Stimulated activated CD4-positive, alpha-beta T cell treated with anti-CD3 and anti-CD28 coated beads, Interleukin-1b, Interleukin-23, amount 100 ng/mL, for 1 hour (primary cell): ENCODE data around the gene HS6ST1.

Source experiments
- DNase-seq, 2 donors: peaks; one replicate each; pipeline ENCODE4 v3.0.0-alpha.2; 2020; ENCODE audit warnings: low read depth in 2 of 2

The HS6ST1 gene

DNA sequence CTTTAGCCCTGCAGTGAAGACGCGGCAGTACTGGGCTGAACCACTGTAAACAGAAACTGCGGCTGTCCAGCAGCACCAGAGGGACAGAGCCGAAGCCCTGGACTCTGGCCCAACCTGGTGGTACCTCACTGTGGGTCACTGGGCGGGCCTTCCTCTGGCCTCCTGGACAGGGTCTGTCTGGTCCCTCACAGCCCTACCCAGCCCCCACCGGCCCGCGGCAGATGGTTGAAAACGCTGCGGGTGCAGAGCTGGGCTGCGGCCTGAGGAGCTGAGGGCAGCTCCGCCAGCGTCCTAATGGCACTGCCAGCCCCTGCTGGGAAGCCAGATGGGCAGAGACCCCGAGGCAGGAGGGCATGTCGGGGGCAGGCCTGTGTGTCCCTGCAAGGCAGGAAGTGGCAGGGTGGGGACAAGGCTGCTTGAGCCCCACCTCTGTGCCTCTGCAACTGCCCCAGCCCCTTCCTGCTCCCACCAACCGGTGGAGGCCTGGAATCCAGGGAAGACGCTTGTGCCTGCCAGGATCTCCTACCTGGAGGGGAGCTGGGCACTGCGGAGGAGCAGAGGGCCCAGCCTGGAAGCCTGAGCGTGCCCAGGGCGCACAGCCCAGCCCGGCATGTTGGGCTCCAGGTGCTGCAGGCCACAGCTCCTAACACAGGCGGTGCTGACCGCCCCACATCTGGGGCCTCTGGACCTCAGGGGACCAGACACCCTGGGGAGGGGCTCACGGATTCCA lies 36.3 kb downstream of the HS6ST1 start:
- DNase-seq = no peak

DNA sequence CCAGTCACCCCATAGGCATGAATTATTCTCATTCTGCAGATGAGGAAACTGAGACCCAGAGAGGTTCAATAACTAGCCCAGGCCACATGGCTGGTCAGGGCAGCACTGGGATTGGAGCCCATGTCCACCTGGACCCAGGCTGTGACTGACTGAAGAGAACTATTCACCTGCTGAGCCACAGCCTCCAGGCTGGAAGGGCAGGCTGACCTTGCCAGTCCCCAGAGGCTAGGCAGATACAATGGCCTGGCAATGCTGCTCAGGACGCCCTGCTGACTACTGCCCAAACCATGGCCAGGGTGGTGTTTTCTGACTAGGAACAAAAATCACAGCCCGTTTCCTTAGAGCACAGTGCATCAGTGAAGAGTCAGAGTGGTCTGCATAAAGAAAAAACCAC lies 36.8 kb downstream of the HS6ST1 start:
- DNase-seq = no peak

DNA sequence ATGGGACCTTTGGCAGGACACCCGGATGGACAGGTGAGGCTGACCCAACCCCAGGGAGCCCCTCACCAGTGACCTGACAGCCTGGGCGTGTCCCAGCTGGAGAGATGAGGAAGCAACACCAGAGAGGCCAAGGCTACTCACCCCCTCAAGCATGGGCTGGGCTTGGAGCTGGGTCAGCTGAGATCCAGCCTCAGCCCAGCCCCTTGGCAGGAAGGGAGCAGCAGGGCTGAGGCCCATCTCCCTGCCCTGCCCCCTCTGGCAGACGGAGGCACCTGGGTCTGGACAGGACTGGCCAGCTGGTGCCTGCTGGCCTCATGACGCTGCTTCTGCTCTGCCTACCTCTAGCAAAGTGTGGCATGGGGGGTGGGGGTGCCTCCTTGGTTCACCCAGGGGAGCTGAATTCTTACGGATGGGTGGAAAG lies 37.8 kb downstream of the HS6ST1 start:
- DNase-seq = no peak

DNA sequence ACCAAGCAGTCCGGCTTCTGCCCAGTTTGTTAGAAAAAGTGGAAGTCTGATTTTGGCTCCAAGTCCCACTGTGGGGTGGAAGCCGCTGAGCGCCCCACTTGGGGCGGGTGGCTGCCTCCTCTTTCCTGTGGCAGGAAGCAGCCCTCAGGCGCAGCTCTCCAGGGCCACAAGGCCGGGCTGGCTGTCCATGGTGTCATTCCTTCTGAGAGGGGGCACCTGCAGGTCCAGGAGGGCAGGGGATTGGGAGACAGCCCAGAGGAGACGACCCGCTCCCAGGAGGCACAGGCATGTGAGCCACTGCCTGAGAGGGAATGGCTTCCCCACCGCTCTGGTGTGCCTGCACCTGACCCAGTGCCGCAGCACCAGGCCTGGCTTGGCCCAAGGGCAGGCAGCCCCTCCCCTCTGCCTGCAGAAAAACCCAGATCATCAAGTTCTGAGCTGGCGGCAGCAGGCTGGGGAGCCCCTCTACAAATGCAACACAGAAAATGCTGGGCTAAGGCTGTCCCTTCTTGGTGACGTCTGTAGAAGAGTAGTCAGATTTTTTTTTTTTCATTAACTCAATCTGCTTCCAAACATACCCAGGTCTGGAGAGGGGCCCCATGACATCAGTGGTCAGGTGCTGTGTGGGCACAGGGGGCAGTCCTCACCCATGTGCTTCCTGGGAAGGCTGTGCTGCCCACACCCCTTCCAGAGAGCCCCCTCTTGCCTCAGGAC lies 38.4 kb downstream of the HS6ST1 start:
- DNase-seq = no peak

DNA sequence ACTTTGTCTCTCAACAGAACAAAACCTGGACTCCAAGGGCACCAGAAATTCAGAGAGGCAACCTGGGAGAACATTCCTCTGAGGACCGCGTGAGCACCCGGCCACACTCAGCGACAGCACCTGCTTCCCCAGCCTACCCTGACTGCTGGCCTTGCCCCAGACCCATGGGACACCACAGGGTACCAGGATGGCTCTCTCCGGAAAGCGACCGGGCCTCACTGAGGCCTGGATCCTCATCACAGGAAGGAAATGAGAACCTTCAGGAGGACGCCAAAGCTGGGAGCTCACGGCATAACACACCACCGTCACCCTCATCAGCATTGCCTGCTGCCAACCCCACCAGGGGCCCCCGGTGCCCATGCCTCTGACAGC lies 38.9 kb downstream of the HS6ST1 start:
- no peak for DNase-seq

DNA sequence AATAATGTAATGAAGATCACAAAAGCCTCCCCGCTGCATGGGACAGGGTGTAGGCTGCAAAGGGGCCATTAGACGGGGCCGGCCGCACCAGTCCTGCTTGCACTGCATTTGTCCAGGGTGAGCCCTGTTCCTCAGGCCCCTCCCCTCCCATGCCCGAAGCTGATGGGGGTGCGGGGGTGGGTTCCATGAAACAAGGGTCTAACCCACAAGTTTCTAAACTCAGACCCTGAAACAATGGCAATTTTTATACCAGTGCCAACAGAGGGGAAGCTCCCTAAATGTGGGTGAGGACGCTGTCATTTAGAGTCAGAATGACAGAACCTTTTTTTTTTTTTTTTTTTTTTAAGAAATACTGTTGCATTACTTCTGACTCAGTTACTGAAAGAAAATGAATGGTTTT lies 39.7 kb downstream of the HS6ST1 start:
- DNase-seq = no peak

DNA sequence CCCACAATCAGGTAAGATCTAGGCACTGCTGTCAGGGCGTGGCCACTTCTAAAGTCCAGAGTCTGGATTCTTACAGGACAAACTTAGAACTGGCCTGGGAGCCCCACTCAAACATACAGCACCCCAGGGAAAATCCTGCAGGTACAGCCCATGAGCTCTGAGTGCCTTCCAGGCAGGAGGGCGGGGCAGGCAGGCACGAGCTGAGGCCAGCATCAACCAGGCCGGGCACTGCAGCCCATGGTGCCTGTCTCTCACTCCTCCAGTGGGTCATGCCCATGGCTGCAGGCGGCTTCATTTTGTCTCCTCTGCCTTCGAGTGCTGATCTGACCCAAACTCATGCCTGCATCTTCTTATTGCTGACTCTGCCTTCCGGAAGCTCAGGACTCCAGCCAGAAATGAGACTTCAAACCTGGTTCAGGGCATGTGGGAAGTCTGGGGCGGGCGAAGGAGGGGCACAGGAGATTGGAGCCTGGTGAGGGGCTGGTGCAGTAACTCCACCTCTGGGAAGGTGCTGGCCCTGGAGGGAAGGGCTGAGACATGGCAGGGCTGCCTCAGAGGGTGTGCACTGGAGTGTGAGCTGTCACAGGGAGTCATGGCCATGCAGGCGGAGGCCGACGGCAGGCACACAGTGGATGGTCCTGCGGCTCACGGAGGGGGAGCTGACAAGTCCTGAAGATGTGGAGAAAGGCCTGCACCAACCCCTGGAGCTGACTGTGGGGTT lies 40.5 kb downstream of the HS6ST1 start:
- DNase-seq = no peak

DNA sequence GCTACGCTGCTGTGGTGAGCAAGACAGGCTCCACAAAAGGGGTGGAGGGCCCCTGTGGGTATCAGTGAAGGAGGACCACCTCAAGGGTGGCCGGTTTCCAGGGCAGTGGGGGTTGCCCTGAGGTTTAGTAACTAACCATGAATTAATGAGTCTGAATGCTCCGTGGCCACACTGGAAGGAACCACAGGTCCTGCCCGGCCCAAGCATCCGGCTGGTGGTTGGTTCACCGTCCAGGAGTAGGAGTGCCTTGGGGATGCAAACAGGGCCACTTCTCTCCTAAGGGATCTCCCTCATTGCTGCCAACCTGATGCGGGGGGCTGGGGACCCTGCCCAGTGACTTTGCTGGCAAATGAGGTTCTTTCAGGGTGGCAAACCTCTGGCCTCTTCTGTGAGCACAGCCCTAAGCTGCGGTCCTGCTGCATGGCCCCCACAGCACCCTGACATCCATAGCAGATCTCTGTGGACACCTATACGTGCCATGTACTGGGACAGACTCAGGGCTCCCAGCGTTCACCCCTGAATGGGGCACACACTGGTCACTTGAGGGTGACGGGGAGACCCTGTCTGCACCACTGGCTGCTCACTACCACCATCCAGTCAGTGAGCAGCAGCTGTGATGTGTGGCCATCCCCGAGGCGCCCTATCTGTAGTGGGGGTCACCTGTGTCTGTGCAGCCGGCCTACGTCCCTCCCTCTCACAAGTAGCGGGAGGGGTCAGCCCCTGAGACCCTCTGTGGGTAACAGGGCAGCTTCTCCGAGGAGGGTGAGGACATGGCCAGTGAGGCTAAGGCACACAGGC lies 41.6 kb downstream of the HS6ST1 start:
- no peak for DNase-seq

DNA sequence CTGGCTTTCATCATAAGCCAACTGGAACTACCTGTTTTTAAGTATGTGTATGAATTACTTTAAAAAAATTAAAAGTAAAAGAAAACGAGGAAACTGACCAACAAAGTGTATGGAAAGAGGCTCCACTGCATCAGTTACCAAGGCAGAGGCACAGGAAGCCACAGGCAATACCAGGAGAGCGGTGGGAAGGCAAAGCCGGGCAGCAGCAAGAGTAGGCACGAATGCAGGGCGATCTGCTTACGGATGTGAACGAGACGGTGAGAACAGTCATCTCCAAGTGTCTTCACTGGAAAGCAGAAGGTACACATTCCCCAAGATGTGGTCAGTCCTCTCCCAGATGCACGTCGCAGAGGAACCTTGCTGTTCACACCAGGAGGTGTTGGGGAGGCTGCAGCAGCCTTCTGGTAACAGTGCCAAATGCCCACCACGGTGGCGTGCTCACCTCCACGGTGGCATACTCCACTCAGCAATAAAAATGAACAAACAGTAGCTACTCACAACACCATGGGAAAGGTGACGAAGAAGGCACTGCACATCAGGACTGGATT lies 43.1 kb downstream of the HS6ST1 start:
- no peak for DNase-seq

DNA sequence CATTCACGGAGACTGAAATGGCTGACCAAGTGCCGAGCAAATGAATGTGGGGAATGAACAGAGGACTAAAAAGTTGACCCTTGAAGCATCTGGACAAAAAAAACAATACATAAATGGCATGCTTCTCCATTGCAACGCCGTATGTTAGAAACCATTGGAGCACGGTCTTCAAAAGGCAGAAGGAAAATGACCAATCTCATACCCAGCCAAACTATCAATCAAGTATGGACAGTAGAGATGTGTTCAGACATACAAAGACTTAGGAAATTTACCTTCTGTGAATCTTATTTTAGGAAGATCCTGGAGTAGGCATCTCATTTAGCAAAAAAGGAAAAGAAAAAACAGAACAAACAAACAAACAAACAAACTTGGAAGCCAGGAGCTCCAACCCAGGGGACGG lies 44.5 kb downstream of the HS6ST1 start:
- no peak for DNase-seq

DNA sequence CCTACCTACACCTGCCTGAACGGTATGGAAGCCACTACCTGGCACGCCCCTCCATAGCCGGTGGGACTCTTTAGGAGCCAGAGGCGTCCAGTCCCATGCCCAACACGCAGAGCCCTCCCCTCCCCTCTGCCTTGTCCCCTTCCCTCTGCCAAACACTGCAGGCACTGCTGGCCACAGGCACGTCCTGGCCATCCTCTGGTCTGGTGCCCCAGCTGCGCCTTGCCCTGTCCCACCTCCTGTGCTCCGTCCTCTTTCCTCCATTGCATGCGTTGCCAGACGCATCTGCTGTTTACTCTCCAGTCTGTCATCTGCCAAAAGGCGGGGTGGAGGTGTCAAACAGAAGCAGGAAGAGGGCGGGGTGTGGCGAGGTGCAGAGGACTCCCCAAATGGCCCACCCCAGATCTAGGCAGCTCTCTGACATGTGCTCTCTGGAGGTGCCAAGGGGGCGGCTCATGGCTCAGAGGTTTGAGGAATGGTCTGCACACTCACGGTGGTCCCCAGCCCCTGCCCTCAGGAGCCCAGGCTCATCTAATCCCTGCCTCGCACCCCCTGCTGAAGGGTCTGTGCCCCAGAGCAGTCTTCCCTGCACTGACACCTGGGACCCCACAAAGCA lies 45.1 kb downstream of the HS6ST1 start:
- no peak for DNase-seq

DNA sequence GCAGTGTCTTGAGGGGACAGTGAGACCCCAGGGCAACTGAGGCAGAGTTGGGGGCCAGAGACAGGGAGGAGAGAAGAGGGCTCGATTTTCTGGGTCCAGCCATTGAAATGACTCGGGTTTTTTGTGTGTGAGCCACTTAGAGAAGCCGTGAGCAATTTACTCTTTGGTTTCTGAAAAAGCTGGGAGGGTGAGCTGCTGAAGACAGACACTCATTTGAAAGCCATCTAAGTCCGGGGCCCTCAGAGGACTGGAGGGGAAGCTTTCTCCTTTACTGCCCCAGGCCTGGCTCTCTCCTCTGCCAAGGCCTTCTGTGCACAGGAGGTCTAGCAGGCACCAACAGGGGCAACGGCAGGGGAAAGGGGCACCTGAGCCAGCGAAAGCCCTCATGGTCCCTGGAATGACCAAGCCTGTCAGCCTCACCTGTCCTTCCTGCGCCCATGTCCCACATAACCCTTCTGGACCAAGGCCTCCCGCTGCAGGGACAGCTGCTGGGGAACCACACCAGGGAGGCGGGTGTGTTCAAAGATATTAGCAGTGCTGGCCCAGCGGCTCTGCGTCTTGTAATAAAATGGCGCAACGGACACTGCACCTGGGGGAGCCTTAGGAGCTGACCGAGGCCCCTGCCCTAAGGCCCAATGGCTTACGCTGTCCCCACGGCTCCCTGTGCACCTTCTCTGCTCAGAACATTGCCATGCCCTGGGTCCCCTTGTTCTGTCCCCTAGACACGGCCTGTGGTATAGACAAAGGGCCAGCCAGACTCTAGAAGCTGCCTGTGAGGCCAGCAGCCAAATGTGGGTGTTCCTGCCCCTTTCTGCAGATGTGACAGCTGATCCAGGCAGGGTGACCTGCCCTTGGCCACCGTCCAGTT lies 45.8 kb downstream of the HS6ST1 start:
- DNase-seq = no peak

DNA sequence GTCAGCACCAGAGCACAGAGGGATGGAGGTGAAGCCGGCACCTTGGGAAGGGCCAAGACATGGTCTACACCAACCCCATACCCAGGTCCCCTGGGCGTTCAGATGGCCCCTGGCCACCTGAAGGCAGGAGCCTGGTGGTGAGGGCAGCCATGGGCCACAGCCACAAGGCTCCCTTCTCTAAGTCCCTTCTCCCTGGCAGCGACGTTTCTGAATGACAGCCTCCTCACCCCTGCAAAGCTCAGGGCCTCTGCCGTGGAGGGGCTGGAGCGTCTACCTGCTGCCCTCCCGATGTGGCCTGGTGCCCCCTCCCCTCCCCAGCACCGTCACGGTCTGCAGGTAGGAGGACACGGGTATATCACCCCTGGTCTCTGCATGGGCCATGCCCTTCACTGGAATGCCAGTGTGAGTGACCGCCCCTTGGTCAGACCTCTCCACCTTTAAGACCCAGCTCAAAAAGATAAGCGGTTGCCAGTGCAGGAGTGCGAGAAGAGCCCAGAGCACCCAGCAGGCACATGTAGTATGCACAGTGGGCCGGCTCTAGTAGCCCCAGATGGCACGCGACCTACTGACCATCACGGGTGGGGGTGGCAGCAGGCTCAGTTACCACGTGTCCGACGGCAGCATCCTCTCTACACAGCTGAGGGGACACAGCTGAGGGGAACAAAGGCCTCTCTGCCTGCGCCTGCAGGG lies 46.6 kb downstream of the HS6ST1 start:
- DNase-seq = no peak

DNA sequence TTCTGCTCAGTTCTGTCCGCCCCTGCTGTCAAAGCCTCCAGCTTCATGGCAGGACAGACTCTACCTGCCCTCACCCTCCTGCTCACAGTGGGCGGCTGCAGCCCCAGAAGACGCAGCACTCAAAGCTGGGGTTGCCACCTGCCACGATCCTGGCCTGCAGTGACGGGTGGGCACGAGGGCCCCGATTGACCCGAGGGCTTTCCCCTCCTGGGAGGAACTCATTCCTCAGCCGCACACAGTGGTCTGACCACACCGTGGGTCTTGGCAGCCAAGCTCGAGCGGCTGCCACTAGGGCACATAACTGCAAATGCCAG lies 47.1 kb downstream of the HS6ST1 start:
- no peak for DNase-seq

DNA sequence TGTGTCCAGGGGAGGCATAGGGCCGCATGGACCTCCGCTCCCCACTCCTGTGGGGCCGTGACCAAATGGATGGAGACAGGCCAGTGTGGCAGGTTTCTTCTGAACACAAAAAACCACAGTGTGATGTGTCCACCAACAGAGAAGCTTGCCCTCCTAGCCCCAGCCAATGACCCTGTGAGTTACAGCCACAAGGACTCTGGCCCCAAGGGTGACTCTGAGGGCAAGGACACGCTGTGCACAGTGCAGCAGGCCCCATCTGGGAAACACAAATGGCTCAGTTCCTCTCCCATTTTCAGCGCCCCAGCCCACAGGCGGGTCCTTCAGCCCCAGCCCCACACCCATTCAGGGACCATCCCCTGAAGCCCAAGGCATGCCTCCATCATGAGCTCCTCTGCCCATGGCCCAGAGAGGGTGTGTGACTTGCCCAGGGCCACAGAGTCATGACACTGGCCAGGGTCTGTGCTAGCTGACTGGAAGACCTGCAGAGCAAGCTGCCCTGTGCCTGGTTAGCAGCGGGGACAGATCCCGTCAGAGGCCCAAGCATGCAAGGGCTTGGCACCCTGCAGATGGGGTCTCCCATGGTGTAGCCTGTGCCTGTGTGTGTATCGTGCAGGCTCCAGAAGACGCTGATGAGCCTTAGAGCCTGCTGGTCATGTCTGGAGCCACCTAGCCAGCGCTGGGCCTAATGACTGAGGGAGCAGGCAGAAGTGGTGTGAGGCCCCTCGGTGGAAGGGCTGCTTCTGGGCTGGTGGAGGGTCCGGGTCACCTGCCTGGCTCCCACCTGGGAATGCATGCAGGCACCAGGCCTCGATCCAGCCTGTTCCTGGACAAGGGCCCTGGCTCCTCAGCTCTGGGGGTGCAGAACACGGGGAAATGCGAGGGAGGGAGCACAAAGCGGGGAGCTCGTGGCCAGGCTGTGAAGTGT lies 47.7 kb downstream of the HS6ST1 start:
- DNase-seq = no peak

DNA sequence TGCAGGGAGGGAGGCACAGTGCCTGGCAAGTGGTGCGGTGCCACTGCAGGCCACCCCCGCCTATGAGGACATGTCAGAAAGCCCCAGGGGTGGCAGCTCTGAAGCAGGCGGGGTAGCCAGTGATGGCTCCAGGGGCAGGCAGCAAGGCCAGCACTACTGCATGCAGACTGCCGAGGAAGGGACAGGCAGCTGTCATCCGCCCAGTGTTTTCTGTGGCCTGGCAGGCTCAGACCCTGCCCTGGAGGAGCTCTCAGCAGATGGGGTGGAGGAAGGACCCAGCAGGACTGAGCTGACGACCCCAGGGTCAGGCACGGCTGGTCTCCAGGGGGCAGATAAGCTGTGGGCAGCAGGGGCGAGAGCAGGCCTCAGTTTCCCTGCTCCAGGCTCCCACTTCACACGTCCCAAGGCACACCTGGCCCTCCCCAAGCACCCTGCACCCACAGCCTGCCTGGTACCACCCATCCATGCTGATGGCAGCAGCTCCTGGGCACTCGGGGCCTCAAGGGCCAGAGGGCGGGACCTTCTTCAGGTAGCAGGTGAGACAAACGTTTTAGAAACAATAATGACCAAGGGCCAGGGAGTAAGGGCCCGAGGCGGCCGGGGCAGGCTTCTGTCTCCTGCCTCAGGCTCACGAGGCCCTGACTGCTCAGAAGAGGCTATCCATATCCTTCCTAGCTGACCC lies 48.5 kb downstream of the HS6ST1 start:
- DNase-seq = no peak

DNA sequence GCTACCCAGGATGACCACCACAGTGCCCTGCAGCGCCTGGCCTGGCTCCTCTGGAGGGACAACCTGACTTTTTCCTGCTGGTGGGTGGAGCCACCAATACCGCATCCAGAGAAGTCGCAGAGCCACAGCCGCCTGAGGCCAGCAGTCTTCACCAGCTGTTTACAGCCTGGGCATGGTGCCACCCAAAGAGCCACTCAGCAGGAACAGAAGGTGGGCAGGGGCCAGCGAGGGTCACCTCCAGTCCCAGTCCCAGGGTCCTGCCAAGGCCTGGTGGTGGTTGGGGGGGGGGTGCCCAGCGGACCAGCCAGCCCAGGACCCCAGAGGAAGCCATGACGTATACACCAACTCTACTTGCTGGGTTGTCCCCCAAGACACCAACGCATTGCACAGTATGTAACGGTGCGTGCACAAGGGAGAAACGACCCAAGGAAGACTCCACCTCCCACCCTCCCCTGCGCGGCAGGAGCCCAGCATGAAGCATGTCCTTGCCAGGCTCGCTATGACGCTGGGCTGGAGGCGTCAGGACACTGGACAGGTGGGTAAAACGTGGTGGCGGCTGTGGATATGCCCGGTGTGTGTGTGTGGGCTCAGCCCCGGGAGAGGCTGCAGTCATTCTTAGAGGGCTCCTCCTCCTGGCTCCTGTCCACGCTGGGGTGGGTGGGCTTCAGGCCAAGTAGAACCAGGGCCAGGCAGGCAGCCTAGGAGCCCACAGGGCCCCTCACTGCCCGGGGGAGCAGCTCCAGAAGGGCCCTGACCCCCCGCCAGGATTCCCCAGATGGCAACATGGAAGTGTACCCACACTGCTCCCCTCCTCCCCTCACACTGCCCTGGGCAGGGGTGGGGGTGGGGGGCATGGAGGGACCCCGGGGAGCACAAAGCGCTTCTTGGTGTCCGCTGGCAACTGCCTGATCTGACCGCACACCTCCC lies 49.3 kb downstream of the HS6ST1 start:
- DNase-seq = no peak
